C4-2B (cell line): Measurements from ENCODE around the gene ARHGAP18.

Source experiments
- H3K27ac ChIP-seq: fragments of 450-650 bp; 2 replicates; pipeline ENCODE4 v1.5.1; 2017
- ZFX ChIP-seq: fragments of 450-650 bp; IDR thresholded peaks from 2 replicates; pipeline ENCODE4 v1.6.1; 2017
- TF ChIP-seq, protein P1 (sequence below): fragments of 450-650 bp; conservative IDR thresholded peaks from 2 replicates; pipeline ENCODE4 v1.5.1; 2017; ENCODE audit warnings: mild to moderate bottlenecking

Gene ARHGAP18

GRCh38 chr6:129659590-129660345 lies 50.2 kb downstream of the ARHGAP18 start:
- TF ChIP-seq ZFX = no peak
- TF ChIP-seq, protein P1, sequence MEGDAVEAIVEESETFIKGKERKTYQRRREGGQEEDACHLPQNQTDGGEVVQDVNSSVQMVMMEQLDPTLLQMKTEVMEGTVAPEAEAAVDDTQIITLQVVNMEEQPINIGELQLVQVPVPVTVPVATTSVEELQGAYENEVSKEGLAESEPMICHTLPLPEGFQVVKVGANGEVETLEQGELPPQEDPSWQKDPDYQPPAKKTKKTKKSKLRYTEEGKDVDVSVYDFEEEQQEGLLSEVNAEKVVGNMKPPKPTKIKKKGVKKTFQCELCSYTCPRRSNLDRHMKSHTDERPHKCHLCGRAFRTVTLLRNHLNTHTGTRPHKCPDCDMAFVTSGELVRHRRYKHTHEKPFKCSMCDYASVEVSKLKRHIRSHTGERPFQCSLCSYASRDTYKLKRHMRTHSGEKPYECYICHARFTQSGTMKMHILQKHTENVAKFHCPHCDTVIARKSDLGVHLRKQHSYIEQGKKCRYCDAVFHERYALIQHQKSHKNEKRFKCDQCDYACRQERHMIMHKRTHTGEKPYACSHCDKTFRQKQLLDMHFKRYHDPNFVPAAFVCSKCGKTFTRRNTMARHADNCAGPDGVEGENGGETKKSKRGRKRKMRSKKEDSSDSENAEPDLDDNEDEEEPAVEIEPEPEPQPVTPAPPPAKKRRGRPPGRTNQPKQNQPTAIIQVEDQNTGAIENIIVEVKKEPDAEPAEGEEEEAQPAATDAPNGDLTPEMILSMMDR = no peak
- H3K27ac ChIP-seq = no peak overlapping the region

- TF ChIP-seq, protein P1 = no peak
- no peak for TF ChIP-seq ZFX
These were observed 50.8 kb downstream of the ARHGAP18 start for GRCh38 chr6:129659167-129659566.

GRCh38 chr6:129657483-129657882 lies 52.5 kb downstream of the ARHGAP18 start:
- TF ChIP-seq, protein P1 = no peak
- no peak for TF ChIP-seq ZFX
- H3K27ac ChIP-seq = no peak overlapping the region

More at GRCh38 chr6:129659167-129659566, 50.8 kb downstream of the ARHGAP18 start:
- H3K27ac ChIP-seq = no peak overlapping the region

GRCh38 chr6:129655334-129655733 lies 54.6 kb downstream of the ARHGAP18 start:
- TF ChIP-seq ZFX = no peak
- TF ChIP-seq, protein P1 = no peak
- H3K27ac ChIP-seq = no peak overlapping the region

- TF ChIP-seq, protein P1 = no peak
- no peak for TF ChIP-seq ZFX
- H3K27ac ChIP-seq = no peak overlapping the region
These were observed 56.2 kb downstream of the ARHGAP18 start for GRCh38 chr6:129653746-129654145.

GRCh38 chr6:129653229-129653628 lies 56.7 kb downstream of the ARHGAP18 start:
- TF ChIP-seq, protein P1 = no peak
- no peak for TF ChIP-seq ZFX

GRCh38 chr6:129651291-129651691 lies 58.7 kb downstream of the ARHGAP18 start:
- no peak overlapping the region for H3K27ac ChIP-seq
- TF ChIP-seq, protein P1 = no peak
- no peak for TF ChIP-seq ZFX

More at GRCh38 chr6:129653229-129653628, 56.7 kb downstream of the ARHGAP18 start:
- no peak overlapping the region for H3K27ac ChIP-seq
